22Rv1 (cell line): ENCODE results near the gene ACAP3.

ENCODE experiments used
- ZFX ChIP-seq: fragments of 450-650 bp; IDR thresholded peaks from 2 replicates; pipeline ENCODE4 v1.6.1; 2017; ENCODE audit warnings: antibody characterized with exemption, borderline replicate concordance
- TF ChIP-seq, protein P1 (sequence below): fragments of 450-650 bp; IDR thresholded peaks from 2 replicates; pipeline ENCODE4 v1.5.1; 2017; ENCODE audit warnings: mild to moderate bottlenecking

DNA sequence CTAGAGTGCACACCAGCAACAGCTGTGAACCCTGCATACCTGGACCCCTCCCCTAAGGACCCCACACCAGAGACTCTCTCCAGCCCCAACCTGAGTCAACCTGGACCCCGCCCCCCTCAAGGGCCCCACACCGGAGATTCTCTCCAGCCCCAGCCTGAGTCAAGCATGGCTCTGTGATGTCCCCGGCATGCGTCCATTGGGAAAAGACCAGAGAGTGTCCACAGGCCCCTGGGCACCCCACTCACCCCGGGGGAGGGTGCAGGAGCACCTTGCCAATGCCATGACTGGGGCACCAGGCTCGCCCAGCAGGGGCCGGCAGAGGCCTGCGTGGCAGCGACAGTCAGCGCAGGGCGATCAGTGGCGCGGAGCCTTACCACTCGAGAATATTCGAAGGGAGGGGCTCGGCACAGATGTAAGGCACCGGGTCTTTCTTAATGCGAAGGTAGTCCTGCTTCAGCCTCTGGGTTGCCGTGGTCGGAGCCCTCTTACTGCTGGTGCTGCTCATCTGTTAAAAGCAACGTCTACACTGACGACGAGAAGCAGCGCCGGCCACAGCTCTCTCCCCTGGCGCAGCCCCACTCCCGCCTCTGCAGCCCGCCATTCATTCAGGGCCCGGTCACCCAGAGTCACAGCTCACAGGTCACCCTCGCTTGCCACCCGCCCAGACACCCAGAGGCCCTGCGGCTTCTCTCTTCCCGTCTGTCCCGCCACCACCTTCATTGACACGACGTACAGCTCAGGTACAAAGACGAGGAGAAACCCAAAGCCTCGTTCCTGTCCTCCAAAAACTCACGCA lies 40.0 kb downstream of the ACAP3 start:
- TF ChIP-seq, protein P1, sequence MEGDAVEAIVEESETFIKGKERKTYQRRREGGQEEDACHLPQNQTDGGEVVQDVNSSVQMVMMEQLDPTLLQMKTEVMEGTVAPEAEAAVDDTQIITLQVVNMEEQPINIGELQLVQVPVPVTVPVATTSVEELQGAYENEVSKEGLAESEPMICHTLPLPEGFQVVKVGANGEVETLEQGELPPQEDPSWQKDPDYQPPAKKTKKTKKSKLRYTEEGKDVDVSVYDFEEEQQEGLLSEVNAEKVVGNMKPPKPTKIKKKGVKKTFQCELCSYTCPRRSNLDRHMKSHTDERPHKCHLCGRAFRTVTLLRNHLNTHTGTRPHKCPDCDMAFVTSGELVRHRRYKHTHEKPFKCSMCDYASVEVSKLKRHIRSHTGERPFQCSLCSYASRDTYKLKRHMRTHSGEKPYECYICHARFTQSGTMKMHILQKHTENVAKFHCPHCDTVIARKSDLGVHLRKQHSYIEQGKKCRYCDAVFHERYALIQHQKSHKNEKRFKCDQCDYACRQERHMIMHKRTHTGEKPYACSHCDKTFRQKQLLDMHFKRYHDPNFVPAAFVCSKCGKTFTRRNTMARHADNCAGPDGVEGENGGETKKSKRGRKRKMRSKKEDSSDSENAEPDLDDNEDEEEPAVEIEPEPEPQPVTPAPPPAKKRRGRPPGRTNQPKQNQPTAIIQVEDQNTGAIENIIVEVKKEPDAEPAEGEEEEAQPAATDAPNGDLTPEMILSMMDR = no peak
- TF ChIP-seq ZFX = no peak
